HEK293T (cell line): ENCODE measurements around the gene EVC2.

Experiments used
- CTCF ChIA-PET: fragments of 350-600 bp; formaldehyde crosslinking; extraction: SDS; loops from one replicate; lab custom pipeline; 2021; ENCODE audit warnings: antibody characterized with exemption, inconsistent platforms; lab: Yijun Ruan, JAX
- POLR2A ChIA-PET: fragments of 350-600 bp; formaldehyde crosslinking; extraction: SDS; loops from one replicate; lab custom pipeline; 2020; ENCODE audit warnings: antibody characterized with exemption, inconsistent platforms; lab: Yijun Ruan, JAX
- DNase-seq: peaks from one replicate; pipeline ENCODE4 v3.0.0; 2012; ENCODE audit warnings: mixed read lengths; ENCODE audit errors: extremely low spot score
- ARNT ChIP-seq: fragments of 450-650 bp; IDR thresholded peaks from 2 replicates; pipeline ENCODE4 v1.6.1; 2017; ENCODE audit warnings: mild to moderate bottlenecking
- BHLHE40 ChIP-seq: fragments of 450-650 bp; IDR thresholded peaks from 2 replicates; pipeline ENCODE4 v1.6.1; 2016; ENCODE audit warnings: mild to moderate bottlenecking, moderate library complexity, borderline replicate concordance
- CTBP1 ChIP-seq: fragments of 450-650 bp; IDR thresholded peaks from 2 replicates; pipeline ENCODE4 v1.6.1; 2016; ENCODE audit warnings: borderline replicate concordance
- ELF4 ChIP-seq: fragments of 450-650 bp; IDR thresholded peaks from 2 replicates; pipeline ENCODE4 v1.6.1; 2017; ENCODE audit warnings: antibody characterized with exemption
- FOXA1 ChIP-seq: fragments of 450-650 bp; IDR thresholded peaks from 2 replicates; pipeline ENCODE4 v1.6.1; 2016; ENCODE audit warnings: mild to moderate bottlenecking
- FOXK2 ChIP-seq: fragments of 450-650 bp; IDR thresholded peaks from 2 replicates; pipeline ENCODE4 v1.6.1; 2016; ENCODE audit warnings: mild to moderate bottlenecking
- FOXM1 ChIP-seq: fragments of 450-650 bp; IDR thresholded peaks from 2 replicates; pipeline ENCODE4 v1.6.1; 2017; ENCODE audit warnings: mild to moderate bottlenecking, borderline replicate concordance
- HDGF ChIP-seq: fragments of 450-650 bp; IDR thresholded peaks from 2 replicates; pipeline ENCODE4 v1.6.1; 2017; ENCODE audit warnings: antibody characterized with exemption, borderline replicate concordance
- L3MBTL2 ChIP-seq: fragments of 450-650 bp; conservative IDR thresholded peaks from 2 replicates; pipeline ENCODE4 v1.6.1; 2016; ENCODE audit warnings: mild to moderate bottlenecking
- LEF1 ChIP-seq: fragments of 450-650 bp; IDR thresholded peaks from 2 replicates; pipeline ENCODE4 v1.6.1; 2017; ENCODE audit warnings: mild to moderate bottlenecking, borderline replicate concordance
- NFRKB ChIP-seq: fragments of 450-650 bp; IDR thresholded peaks from 2 replicates; pipeline ENCODE4 v1.6.1; 2016; ENCODE audit warnings: mild to moderate bottlenecking, moderate library complexity
- SP1 ChIP-seq: fragments of 450-650 bp; IDR thresholded peaks from 2 replicates; pipeline ENCODE4 v1.6.1; 2017
- SUZ12 ChIP-seq: fragments of 450-650 bp; IDR thresholded peaks from 2 replicates; pipeline ENCODE4 v1.6.1; 2016; ENCODE audit warnings: mild to moderate bottlenecking
- TARDBP ChIP-seq: fragments of 450-650 bp; IDR thresholded peaks from 2 replicates; pipeline ENCODE4 v1.6.1; 2016
- ZNF384 ChIP-seq: fragments of 450-650 bp; IDR thresholded peaks from 2 replicates; pipeline ENCODE4 v1.6.1; 2016
- TF ChIP-seq, protein P1 (sequence below): fragments of 450-650 bp; IDR thresholded peaks from 2 replicates; pipeline ENCODE4 v1.6.1; 2016

EVC2 gene

DNA sequence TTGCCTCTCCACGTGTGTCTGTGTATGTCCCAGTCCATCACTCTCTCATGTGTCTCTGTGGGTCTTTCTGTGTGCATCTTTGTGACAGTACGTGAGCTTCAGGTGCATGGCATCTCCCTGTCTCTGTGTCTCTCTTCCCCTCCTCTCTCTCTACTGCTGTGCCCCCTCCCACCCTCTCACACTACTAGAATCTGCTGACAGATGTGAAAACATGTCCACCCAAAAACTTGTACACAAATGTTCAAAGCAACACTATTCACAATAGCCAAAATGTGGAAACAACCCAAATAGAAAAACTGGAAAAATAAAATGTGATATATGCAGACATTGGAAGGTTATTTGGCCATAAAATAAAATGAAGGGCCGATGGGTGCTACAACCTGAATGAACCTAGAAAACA lies 12.6 kb upstream of the EVC2 start:
- DNase-seq, result no peak
- TF ChIP-seq, protein P1, sequence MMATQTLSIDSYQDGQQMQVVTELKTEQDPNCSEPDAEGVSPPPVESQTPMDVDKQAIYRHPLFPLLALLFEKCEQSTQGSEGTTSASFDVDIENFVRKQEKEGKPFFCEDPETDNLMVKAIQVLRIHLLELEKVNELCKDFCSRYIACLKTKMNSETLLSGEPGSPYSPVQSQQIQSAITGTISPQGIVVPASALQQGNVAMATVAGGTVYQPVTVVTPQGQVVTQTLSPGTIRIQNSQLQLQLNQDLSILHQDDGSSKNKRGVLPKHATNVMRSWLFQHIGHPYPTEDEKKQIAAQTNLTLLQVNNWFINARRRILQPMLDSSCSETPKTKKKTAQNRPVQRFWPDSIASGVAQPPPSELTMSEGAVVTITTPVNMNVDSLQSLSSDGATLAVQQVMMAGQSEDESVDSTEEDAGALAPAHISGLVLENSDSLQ, result no peak
- TF ChIP-seq ARNT (no peak), HDGF (no peak), NFRKB (no peak), SP1 (no peak), SUZ12 (no peak), FOXM1 (no peak)
- ChIA-PET CTCF (no interaction called here), POLR2A (no interaction called here)

DNA sequence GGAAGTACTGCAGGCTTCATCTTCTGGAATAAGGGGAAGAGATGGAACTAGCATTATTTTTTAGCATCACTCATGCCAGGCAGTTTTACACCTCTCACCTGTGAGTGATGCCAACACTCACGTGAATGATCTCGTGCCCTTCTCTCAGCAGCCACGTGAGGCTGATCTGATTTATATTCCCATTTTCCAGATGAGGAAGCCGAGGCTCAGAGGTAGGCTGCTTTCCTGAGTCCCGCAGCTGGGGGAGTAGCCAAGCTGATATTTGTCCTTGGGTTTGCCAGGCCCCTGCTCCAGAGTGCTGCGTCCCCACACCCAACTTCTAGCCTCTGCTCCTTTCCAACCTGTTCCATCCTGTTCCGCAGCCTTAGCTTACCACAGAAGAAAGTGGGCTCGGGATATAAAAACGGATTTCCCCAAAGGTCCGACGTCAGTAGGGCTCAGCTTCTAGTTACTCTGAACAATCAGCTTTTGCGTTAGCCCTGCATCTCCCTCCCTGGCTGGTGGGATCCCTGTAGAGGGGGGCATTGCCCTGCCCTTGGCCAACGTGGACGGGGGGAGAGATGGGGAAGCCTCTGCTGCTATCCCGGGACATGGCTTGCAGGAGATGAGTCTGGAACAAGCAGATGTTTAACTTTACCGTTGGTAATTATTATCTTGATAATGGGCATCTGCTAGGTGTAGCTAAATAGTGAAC lies 11.9 kb upstream of the EVC2 start:
- ChIA-PET POLR2A (no interaction called here), CTCF (no interaction called here)
- TF ChIP-seq LEF1, result no peak
- TF ChIP-seq TARDBP, result no peak
- no peak for TF ChIP-seq SP1
- TF ChIP-seq FOXA1, result no peak
- no peak for TF ChIP-seq ELF4
- DNase-seq, result no peak

DNA sequence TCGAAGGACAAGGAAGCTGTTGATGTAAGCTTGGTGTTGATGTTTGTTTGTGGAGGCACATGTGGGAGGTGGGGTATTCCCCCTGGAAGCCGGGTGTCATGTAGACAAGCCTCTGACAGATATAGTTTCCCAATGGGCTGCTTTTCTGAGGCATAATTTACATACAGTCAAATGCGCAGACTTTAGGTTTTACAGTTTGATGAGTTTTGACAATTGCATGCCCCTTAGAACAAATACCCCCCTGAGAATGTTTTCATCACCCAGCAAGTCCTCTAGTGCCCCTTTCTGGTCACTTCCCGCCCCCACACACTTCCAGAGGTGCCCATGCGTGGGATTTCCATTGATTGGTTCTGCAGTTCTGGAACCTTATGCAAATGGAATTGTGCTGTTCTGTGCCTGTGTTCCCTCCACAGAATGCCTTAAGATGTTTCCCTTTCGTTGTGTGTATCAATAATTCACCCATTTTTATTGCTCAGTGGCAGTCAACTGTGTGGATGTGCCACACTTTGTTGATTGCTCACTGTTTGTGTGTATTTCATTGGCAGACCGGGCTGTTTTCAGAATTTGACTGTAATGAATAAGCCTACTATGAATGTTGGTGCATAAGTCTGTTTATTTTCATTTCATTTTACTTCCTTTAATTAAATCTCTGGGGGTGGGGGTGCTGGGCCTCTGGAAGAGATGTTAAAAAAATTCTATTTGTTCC lies 11.1 kb upstream of the EVC2 start:
- TF ChIP-seq ELF4, result no peak
- TF ChIP-seq SP1, result no peak
- no peak for TF ChIP-seq ZNF384
- TF ChIP-seq SUZ12, result no peak
- TF ChIP-seq BHLHE40, result no peak
- ChIA-PET CTCF (no interaction called here), POLR2A (interaction anchor here (0.5 kb wide), 1 partner anchor 297 kb away, joined by 3 read pairs; no protein-coding TSS in a partner anchor)
- DNase-seq, result no peak

DNA sequence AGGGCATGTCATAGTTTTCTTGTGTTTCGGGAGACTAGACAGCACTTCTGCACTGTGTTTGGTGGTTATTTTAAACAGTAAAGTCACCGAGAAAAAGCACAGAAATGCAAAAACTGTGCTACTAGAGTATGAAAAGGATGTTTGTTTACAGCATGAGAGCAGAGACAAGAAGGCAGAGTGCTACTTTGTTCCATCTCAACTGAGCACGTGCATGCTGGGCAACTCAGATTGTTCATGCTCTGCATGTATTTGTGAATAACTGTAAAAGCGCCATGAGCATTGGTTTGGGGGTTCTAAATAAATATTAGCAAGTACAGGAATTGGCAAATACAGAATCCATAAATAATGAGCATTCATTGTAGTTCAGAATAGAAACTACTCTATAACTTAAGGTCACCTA lies 10.1 kb upstream of the EVC2 start:
- no peak for DNase-seq
- CTCF ChIA-PET, result no interaction called here
- POLR2A ChIA-PET, result no interaction called here
- TF ChIP-seq, protein P1, result no peak
- TF ChIP-seq ZNF384, result no peak
- TF ChIP-seq ARNT, result no peak
- no peak for TF ChIP-seq BHLHE40
- TF ChIP-seq FOXK2, result no peak
- TF ChIP-seq LEF1, result no peak
- no peak for TF ChIP-seq HDGF
- TF ChIP-seq ELF4, result no peak

DNA sequence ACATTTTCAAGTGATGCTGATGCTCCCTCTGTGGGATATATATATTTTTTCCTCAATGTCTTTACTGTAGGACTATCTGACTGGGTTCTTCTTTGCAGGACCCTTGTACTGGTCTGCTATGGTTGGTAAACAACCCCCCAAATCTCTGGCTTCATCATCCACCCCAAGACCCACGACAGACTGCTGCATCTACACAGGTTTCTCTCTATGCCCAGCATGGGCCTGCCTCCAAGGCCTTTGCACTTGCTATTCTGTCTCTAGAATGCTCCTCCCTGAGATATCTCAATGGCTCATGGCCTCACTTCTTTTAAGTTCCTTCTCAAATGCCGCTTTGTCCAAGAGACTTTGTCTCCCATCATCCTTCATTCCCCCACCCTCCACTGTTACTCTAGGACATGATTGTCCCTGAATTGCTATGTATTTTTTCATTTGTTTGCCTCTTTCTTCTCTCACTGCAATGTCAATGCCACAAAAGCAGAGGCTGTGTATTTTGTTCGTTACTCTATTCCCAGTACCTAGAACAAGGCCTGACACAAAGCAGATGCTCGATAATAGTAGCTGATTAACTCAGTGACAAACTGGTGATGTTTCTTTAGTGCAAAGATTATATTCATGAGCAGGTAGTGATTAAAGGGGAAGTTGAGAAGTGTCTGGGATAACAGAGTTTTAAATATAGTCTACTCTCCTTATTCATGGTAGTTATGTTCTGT lies 9.2 kb upstream of the EVC2 start:
- DNase-seq, result no peak
- no peak for TF ChIP-seq SUZ12
- TF ChIP-seq ELF4, result no peak
- TF ChIP-seq LEF1, result no peak
- TF ChIP-seq, protein P1, result no peak
- TF ChIP-seq SP1, result no peak
- no peak for TF ChIP-seq BHLHE40
- TF ChIP-seq TARDBP, result no peak
- TF ChIP-seq FOXK2, result no peak
- TF ChIP-seq FOXA1, result no peak
- TF ChIP-seq HDGF, result no peak
- no peak for TF ChIP-seq L3MBTL2
- no peak for TF ChIP-seq CTBP1
- TF ChIP-seq FOXM1, result no peak
- no peak for TF ChIP-seq ZNF384
- no peak for TF ChIP-seq ARNT
- TF ChIP-seq NFRKB, result no peak
- POLR2A ChIA-PET, result no interaction called here
- CTCF ChIA-PET, result no interaction called here

DNA sequence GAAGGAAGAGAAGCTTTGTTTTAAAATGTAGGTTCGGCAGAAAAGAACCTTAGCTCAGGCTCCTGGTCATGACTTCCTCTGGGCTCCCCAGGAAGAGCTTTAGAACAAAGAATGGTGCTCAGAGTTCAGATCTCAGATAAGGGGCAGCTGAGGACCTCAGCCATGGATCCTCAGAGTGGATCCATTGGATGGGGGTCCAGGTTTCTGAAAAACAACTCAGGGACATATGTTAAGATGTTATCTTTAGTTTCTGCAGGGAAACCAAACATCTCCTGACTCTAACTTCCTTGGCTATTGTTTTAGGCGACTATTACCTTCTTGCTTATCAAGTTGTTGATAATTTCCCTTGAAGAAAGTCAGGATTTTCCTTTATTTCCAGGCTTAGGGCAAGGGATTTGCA lies 8.0 kb upstream of the EVC2 start:
- no peak for DNase-seq
- CTCF ChIA-PET, result no interaction called here
- POLR2A ChIA-PET, result no interaction called here
- TF ChIP-seq SUZ12 (no peak), ELF4 (no peak), FOXK2 (no peak), ARNT (no peak), L3MBTL2 (no peak), NFRKB (no peak)
